Measurements from ENCODE around the gene BCL6. TPM values are rescaled to one million over a fixed set of nuclear protein-coding genes. Genes with fewer than 3 reads are reported as not detected.

Gene BCL6
- total and polyA plus RNA-seq, 12 donors, result 27.9 to 154 (median 47.6) TPM

GRCh38 chr3:187728940-187729583 lies 16.2 kb downstream of the BCL6 start:
- ATAC-seq (no peak), DNase-seq (no peak)
- Histone ChIP-seq H3K27ac (peak overlapping the region in 1 of 10 donors; percentile 47), H3K4me1 (peaks cover 0 to 28% (median 14%) of the 10 kb centered on the region in 9 donors), H3K27me3 (no peaks in the 10 kb centered on the region), H3K36me3 (peaks cover 12 to 100% (median 85%) of the 10 kb centered on the region in 9 donors), H3K4me3 (no peak overlapping the region), H3K9me3 (no peaks in the 10 kb centered on the region)
- intact Hi-C loops (cut with DNase I), result no loop called here
- WGBS, 2 donors, result 91 to 93% methylated on average over 13 of the region's 13 CpGs
- TF ChIP-seq CTCF (IDR thresholded peaks at IDR 0.05), result no peak

- no peak overlapping the region for H3K27ac ChIP-seq
- ATAC-seq (no peak), DNase-seq (no peak)
- no peaks in the 10 kb centered on the region for H3K27me3 ChIP-seq
- no peak overlapping the region for H3K4me3 ChIP-seq
- peaks cover 0 to 28% (median 14%) of the 10 kb centered on the region in 9 donors for H3K4me1 ChIP-seq
- TF ChIP-seq CTCF (IDR thresholded peaks at IDR 0.05), result no peak
- peaks cover 12 to 100% (median 88%) of the 10 kb centered on the region in 9 donors for H3K36me3 ChIP-seq
- WGBS, 2 donors, result 85 to 95% methylated on average over 8 of the region's 8 CpGs
- intact Hi-C loops (cut with DNase I), result no loop called here
- H3K9me3 ChIP-seq, result no peaks in the 10 kb centered on the region
Measured at GRCh38 chr3:187728248-187728647, 17.0 kb downstream of the BCL6 start.

GRCh38 chr3:187726564-187726963 lies 18.7 kb downstream of the BCL6 start:
- H3K4me1 ChIP-seq, result peaks cover 0 to 14% (median 6%) of the 10 kb centered on the region in 9 donors
- peaks cover 12 to 100% (median 96%) of the 10 kb centered on the region in 9 donors for H3K36me3 ChIP-seq
- H3K9me3 ChIP-seq, result no peaks in the 10 kb centered on the region
- no peak for TF ChIP-seq CTCF (IDR thresholded peaks at IDR 0.05)
- DNase-seq (no peak), ATAC-seq (no peak)
- WGBS, 2 donors, result 94 to 98% methylated on average over 13 of the region's 13 CpGs
- H3K27ac ChIP-seq, result peak overlapping the region in 1 of 10 donors; percentile 20
- no peaks in the 10 kb centered on the region for H3K27me3 ChIP-seq
- intact Hi-C loops (cut with DNase I), result no loop called here
- H3K4me3 ChIP-seq, result no peak overlapping the region

GRCh38 chr3:187725653-187726370 lies 19.5 kb downstream of the BCL6 start:
- intact Hi-C loops (cut with DNase I), result no loop called here
- ATAC-seq (no peak), DNase-seq (no peak)
- no peak for TF ChIP-seq CTCF (IDR thresholded peaks at IDR 0.05)
- Histone ChIP-seq H3K27ac (no peak overlapping the region), H3K9me3 (no peaks in the 10 kb centered on the region), H3K4me3 (no peak overlapping the region), H3K36me3 (peaks cover 12 to 100% (median 96%) of the 10 kb centered on the region in 9 donors), H3K4me1 (peaks cover 0 to 7% (median 0%) of the 10 kb centered on the region in 9 donors), H3K27me3 (no peaks in the 10 kb centered on the region)
- WGBS, 2 donors, result 85% methylated on average over 7 of the region's 7 CpGs

Data from heart right ventricle (tissue), 16 donors.